A549 (cell line): ENCODE data around the gene SST. TPM values are rescaled to one million over a fixed set of nuclear protein-coding genes. Genes with fewer than 3 reads are reported as not detected.

Experiments
- ATAC-seq, 2 experiments: fragments of 200-7000 bp in 1 of 2; fragments of >200 bp in 1 of 2; cut with Nextera tagmentation in 1 of 2; cut with Tn5 transposase in 1 of 2; 3 replicates each; pipeline versions ENCODE4 v1.8.0 to v1.9.1; 2018 to 2020; ENCODE audit warnings: mild to moderate bottlenecking in 1 of 2, moderate library complexity in 1 of 2
- CTCF ChIA-PET: fragments of 300-600 bp; sonication (Branson Sonifier 250); formaldehyde crosslinking; extraction: SDS; loops from one replicate; lab custom pipeline; 2021; ENCODE audit warnings: antibody characterized with exemption, inconsistent platforms; lab: Yijun Ruan, JAX
- POLR2A ChIA-PET: fragments of 350-600 bp; formaldehyde crosslinking; extraction: SDS; loops from one replicate; lab custom pipeline; 2021; ENCODE audit warnings: antibody characterized with exemption, inconsistent platforms; lab: Yijun Ruan, JAX
- DNase-seq, 2 experiments: peaks; one replicate each; pipeline versions ENCODE4 v3.0.0 to v3.0.0-alpha.2; 2011 to 2016; ENCODE audit warnings: low read depth in 1 of 2, low spot score in 1 of 2
- FAIRE-seq: peaks from 2 replicates; lab custom pipeline; 2011; peaks lifted over from hg19 to GRCh38; lab: Jason Lieb, UNC
- H3K27ac ChIP-seq, 2 experiments: fragments of >200 bp; sonication (Bioruptor Twin); formaldehyde crosslinking; 3 replicates each; pipeline ENCODE4 v1.5.1; 2016 to 2017
- H3K4me1 ChIP-seq: fragments of >200 bp; sonication (Bioruptor Twin); formaldehyde crosslinking; 3 replicates; pipeline ENCODE4 v1.6.1; 2016
- H3K4me2 ChIP-seq: fragments of >200 bp; sonication (Bioruptor Twin); formaldehyde crosslinking; 3 replicates; pipeline ENCODE4 v1.6.1; 2016
- H3K4me3 ChIP-seq: fragments of >200 bp; sonication (Bioruptor Twin); formaldehyde crosslinking; 3 replicates; pipeline ENCODE4 v1.5.1; 2016
- H3K9me3 ChIP-seq: fragments of >200 bp; sonication (Bioruptor Twin); formaldehyde crosslinking; 3 replicates; pipeline ENCODE4 v1.6.1; 2016
- CBX2 ChIP-seq: fragments of 200-600 bp; sonication (generic); IDR thresholded peaks from 2 replicates; pipeline ENCODE4 v1.6.1; 2016; ENCODE audit warnings: low read depth, mild to moderate bottlenecking, borderline replicate concordance
- CHD4 ChIP-seq: fragments of 200-600 bp; sonication (generic); IDR thresholded peaks from 2 replicates; pipeline ENCODE4 v1.6.1; 2016; ENCODE audit warnings: antibody characterized with exemption, mild to moderate bottlenecking, borderline replicate concordance
- EHMT2 ChIP-seq: fragments of 200-600 bp; sonication (generic); IDR thresholded peaks from 2 replicates; pipeline ENCODE4 v1.6.1; 2016; ENCODE audit warnings: antibody characterized with exemption, low read depth, mild to moderate bottlenecking, moderate library complexity
- ESRRA ChIP-seq: fragments of 150-350 bp; IDR thresholded peaks from 2 replicates; pipeline ENCODE4 v1.6.1; 2014; ENCODE audit warnings: mild to moderate bottlenecking, low read length, borderline replicate concordance
- FOSB ChIP-seq: fragments of 250-450 bp; sonication (Bioruptor Pico); IDR thresholded peaks from 2 replicates; pipeline ENCODE4 v1.5.0; 2020; ENCODE audit warnings: mild to moderate bottlenecking, moderate library complexity
- HDAC2 ChIP-seq: fragments of 200-600 bp; sonication (generic); IDR thresholded peaks from 2 replicates; pipeline ENCODE4 v1.6.1; 2016
- HOXA7 ChIP-seq: fragments of 250-450 bp; sonication (Bioruptor Pico); IDR thresholded peaks from 2 replicates; pipeline ENCODE4 v1.5.0; 2020; ENCODE audit warnings: mild to moderate bottlenecking, moderate library complexity
- HOXB5 ChIP-seq: fragments of 250-450 bp; sonication (Bioruptor Pico); IDR thresholded peaks from 2 replicates; pipeline ENCODE4 v1.5.0; 2020; ENCODE audit warnings: mild to moderate bottlenecking, moderate library complexity
- KDM1A ChIP-seq: fragments of 200-600 bp; sonication (generic); IDR thresholded peaks from 2 replicates; pipeline ENCODE4 v1.6.1; 2016; ENCODE audit warnings: low read depth, mild to moderate bottlenecking
- MAFK ChIP-seq: fragments of 450-650 bp; IDR thresholded peaks from 2 replicates; pipeline ENCODE4 v1.6.1; 2014; ENCODE audit not compliant: partially characterized antibody
- MAX ChIP-seq: IDR thresholded peaks from 2 replicates; pipeline ENCODE4 v1.6.1; 2012
- NFE2L2 ChIP-seq: fragments of 150-350 bp; conservative IDR thresholded peaks from 2 replicates; pipeline ENCODE4 v1.6.1; 2014; ENCODE audit warnings: low read length
- NPAS2 ChIP-seq: fragments of 250-450 bp; sonication (Bioruptor Pico); IDR thresholded peaks from 2 replicates; pipeline ENCODE4 v1.8.0; 2022; ENCODE audit warnings: mild to moderate bottlenecking, moderate library complexity, borderline replicate concordance
- PBX3 ChIP-seq: IDR thresholded peaks from 2 replicates; pipeline ENCODE4 v1.6.1; 2012
- POLR2AphosphoS2 ChIP-seq: conservative IDR thresholded peaks from 2 replicates; pipeline ENCODE4 v1.6.1; 2012; ENCODE audit warnings: low read length, improper control_type of control experiment, inconsistent platforms
- RAD21 ChIP-seq, 2 experiments: fragments of >200 bp in 1 of 2; sonication (Bioruptor Twin) in 1 of 2; formaldehyde crosslinking in 1 of 2; IDR thresholded peaks in 1 of 2; conservative IDR thresholded peaks in 1 of 2; 2 replicates in 1 of 2; 3 replicates in 1 of 2; pipeline ENCODE4 v1.6.1; 2012 to 2018; ENCODE audit warnings: inconsistent platforms in 1 of 2
- RNF2 ChIP-seq: fragments of 200-600 bp; sonication (generic); IDR thresholded peaks from 2 replicates; pipeline ENCODE4 v1.6.1; 2016; ENCODE audit warnings: low read depth, mild to moderate bottlenecking, antibody characterized with exemption, moderate library complexity, borderline replicate concordance
- TFCP2L1 ChIP-seq: fragments of 250-450 bp; sonication (Bioruptor Pico); IDR thresholded peaks from 2 replicates; pipeline ENCODE4 v1.5.0; 2021; ENCODE audit warnings: mild to moderate bottlenecking
- ZNF302 ChIP-seq: fragments of 250-450 bp; sonication (Bioruptor Pico); IDR thresholded peaks from 2 replicates; pipeline ENCODE4 v1.9.0; 2021; ENCODE audit warnings: inconsistent platforms, mild to moderate bottlenecking, moderate library complexity
- whole genome bisulfite sequencing: methylation state at CpG from one replicate; pipeline ENCODE4 v1.1.6; 2017; ENCODE audit errors: missing lambda C conversion rate; 5-methylcytosine and 5-hydroxymethylcytosine counted together
- polyA plus RNA-seq, 4 experiments: library from polyadenylated mRNA; depleted of rRNA in 3 of 4; stranded (reverse); fragments of >200 nt; fragmentation: RNase III in 1 of 4; extraction: RNeasy Plus Mini Kit Qiagen cat#74134 plus additional on column Dnase treatment in 1 of 4; gene quantifications; 2 replicates in 3 of 4; 3 replicates in 1 of 4; pipeline ENCODE4 v1.2.3, GENCODE V29; 2011 to 2017

SST gene
- polyA plus RNA-seq, 2 of the 4 experiments (the other 2 are of a cell fraction): not detected

DNA sequence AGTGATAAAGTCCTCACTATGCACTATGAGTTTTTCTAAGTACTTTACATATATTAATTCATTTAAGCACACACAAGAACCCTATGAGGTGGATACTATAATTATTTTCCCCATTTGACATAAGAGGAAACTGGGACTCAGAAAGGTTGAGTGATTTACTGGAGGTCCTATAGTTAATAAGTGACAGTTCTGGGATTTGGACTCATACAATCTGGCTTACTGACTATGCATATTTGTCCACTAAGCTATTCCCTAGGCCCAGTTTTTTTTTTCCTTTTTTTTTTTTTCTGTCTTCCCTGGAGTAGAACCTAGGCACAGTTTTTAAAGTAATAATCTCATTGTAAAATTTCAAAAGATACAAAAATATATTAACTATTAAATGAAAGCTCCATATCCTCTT is 38.5 kb upstream of the SST start:
- FAIRE-seq (no peak), DNase-seq (no peak)
- TF ChIP-seq HOXB5 (CRISPR knock-in tag): no peak
- TF ChIP-seq, all 56 proteins: peak for 0
- H3K27ac ChIP-seq: no peak overlapping the region
- H3K4me1 ChIP-seq: no peaks in the 10 kb centered on the region
- ATAC-seq: no peak
- ChIA-PET POLR2A (no interaction called here), CTCF (interaction anchor here (0.6 to 1.8 kb wide), 7 partner anchors 7 to 609 kb away, joined by 3 to 7 read pairs (median 4); no protein-coding TSS in a partner anchor)
- H3K9me3 ChIP-seq: no peaks in the 10 kb centered on the region
- H3K4me3 ChIP-seq: no peak overlapping the region
- H3K4me2 ChIP-seq: no peak overlapping the region

GRCh38 chr3:187706971-187707370 is 36.8 kb upstream of the SST start:
- no peaks in the 10 kb centered on the region for H3K4me1 ChIP-seq
- FAIRE-seq (no peak), DNase-seq (no peak), ATAC-seq (no peak)
- ChIA-PET POLR2A (no interaction called here), CTCF (interaction anchor here (0.6 to 1.5 kb wide), 3 partner anchors 27 to 388 kb away, joined by 4 to 7 read pairs (median 6); no protein-coding TSS in a partner anchor)
- no peak for TF ChIP-seq NFE2L2
- WGBS: 86% methylated on average over 2 of the region's 2 CpGs
- H3K4me2 ChIP-seq: no peak overlapping the region
- H3K4me3 ChIP-seq: no peak overlapping the region
- no peak overlapping the region for H3K27ac ChIP-seq
- no peaks in the 10 kb centered on the region for H3K9me3 ChIP-seq

DNA sequence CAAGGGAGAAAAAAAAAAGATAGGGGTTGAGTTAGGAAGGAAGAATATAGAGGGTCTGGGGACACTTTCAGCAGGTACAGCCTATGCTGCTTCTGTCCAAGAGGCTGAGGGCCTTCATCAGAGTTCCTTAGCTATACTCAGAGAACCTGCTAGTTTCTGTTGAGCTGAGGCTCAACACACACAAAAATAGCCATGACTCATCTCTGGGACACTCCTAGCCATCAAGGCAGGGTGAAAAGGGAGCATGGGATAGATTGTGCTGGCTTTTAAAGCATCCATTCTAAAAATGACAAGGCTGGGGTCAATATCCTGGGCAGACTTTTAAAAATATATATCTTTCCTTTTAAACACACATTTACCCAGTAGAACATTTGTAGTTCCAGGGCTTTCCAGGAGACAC is 35.0 kb upstream of the SST start:
- H3K4me2 ChIP-seq: no peak overlapping the region
- ATAC-seq (no peak), DNase-seq (no peak), FAIRE-seq (no peak)
- TF ChIP-seq MAX: no peak
- TF ChIP-seq NPAS2 (CRISPR knock-in tag): no peak
- no peak for TF ChIP-seq KDM1A
- TF ChIP-seq FOSB (CRISPR knock-in tag): no peak
- TF ChIP-seq RAD21 (conservative IDR thresholded peaks at IDR 0.05 in 1 of 2, IDR thresholded peaks at IDR 0.05 in 1 of 2): no peak
- TF ChIP-seq RNF2: no peak
- TF ChIP-seq ESRRA: no peak
- TF ChIP-seq TFCP2L1 (CRISPR knock-in tag): no peak
- no peak for TF ChIP-seq HOXB5 (CRISPR knock-in tag)
- TF ChIP-seq EHMT2: no peak
- TF ChIP-seq HOXA7 (CRISPR knock-in tag): no peak
- no peak for TF ChIP-seq CBX2
- TF ChIP-seq POLR2AphosphoS2: no peak
- no peaks in the 10 kb centered on the region for H3K9me3 ChIP-seq
- no peaks in the 10 kb centered on the region for H3K4me1 ChIP-seq
- no peak overlapping the region for H3K27ac ChIP-seq
- H3K4me3 ChIP-seq: no peak overlapping the region
- ChIA-PET CTCF (interaction anchor here (1.5 to 1.7 kb wide), 3 partner anchors 9 to 386 kb away, joined by 5 to 13 read pairs (median 5); no protein-coding TSS in a partner anchor), POLR2A (no interaction called here)

- TF ChIP-seq ZNF302 (CRISPR knock-in tag): no peak
- no peak for TF ChIP-seq HDAC2
- TF ChIP-seq CHD4: no peak
- TF ChIP-seq PBX3: no peak
- TF ChIP-seq MAFK: no peak
- no peak for TF ChIP-seq NPAS2 (CRISPR knock-in tag)
- TF ChIP-seq EHMT2: no peak
- ATAC-seq: no peak
- Histone ChIP-seq H3K9me3 (no peaks in the 10 kb centered on the region), H3K27ac (no peak within 1 kb of the TSS), H3K4me1 (no peaks in the 10 kb centered on the region), H3K4me3 (no peak within 1 kb of the TSS), H3K4me2 (no peak within 1 kb of the TSS)
- ChIA-PET POLR2A (no interaction called here), CTCF (interaction anchor here (0.9 to 4.3 kb wide), 6 partner anchors 12 to 502 kb away, joined by 3 to 23 read pairs (median 4); no protein-coding TSS in a partner anchor)
- 44% methylated on average over 4 of the region's 4 CpGs for WGBS
- FAIRE-seq: no peak
- DNase-seq: no peak
These were observed 32.4 kb upstream of the SST start, which contains the start of gene RTP2 for GRCh38 chr3:187702507-187703033. Gene RTP2, minus strand, starts transcription at chr3:187702557. Its CDS starts 429 bp downstream, at chr3:187702128.
